GM23338 (cell line): ENCODE measurements around the gene TMEM9. TPM values are rescaled to one million over a fixed set of nuclear protein-coding genes. Genes with fewer than 3 reads are reported as not detected.
A peak's percentile ranks its signal among the peaks of the same experiment; 100 is the strongest.

Experiments used
- ATAC-seq: fragments of 200-7000 bp; cut with Tn5 transposase; 3 replicates; pipeline ENCODE4 v1.9.1; 2020
- DNase-seq: peaks from one replicate; pipeline ENCODE4 v3.0.0-alpha.2; 2015; ENCODE audit warnings: low spot score
- H2AFZ ChIP-seq: fragments of 200-600 bp; sonication (generic); 2 replicates; pipeline ENCODE4 v1.8.0; 2016; ENCODE audit warnings: antibody characterized with exemption, mild to moderate bottlenecking, moderate library complexity
- H3F3A ChIP-seq: fragments of 200-600 bp; sonication (generic); replicated peaks from 2 replicates; pipeline ENCODE4 v1.8.0; 2017; ENCODE audit warnings: antibody characterized with exemption, mixed run types, low read depth
- H3K27ac ChIP-seq: fragments of 200-600 bp; sonication (generic); 2 replicates; pipeline ENCODE4 v1.6.1; 2016; ENCODE audit warnings: low read depth
- H3K27me3 ChIP-seq: fragments of 200-600 bp; sonication (generic); 2 replicates; pipeline ENCODE4 v1.8.0; 2016; ENCODE audit warnings: mild to moderate bottlenecking, mixed run types, moderate library complexity; ENCODE audit not compliant: insufficient read depth
- H3K36me3 ChIP-seq: fragments of 200-600 bp; sonication (generic); 2 replicates; pipeline ENCODE4 v1.8.0; 2016; ENCODE audit warnings: mild to moderate bottlenecking; ENCODE audit not compliant: insufficient read depth
- H3K4me1 ChIP-seq: fragments of 200-600 bp; sonication (generic); 2 replicates; pipeline ENCODE4 v1.8.0; 2016; ENCODE audit warnings: mild to moderate bottlenecking, moderate library complexity; ENCODE audit not compliant: insufficient read depth
- H3K4me2 ChIP-seq: fragments of 200-600 bp; sonication (generic); 2 replicates; pipeline ENCODE4 v1.7.1; 2017; ENCODE audit warnings: mixed run types
- H3K4me3 ChIP-seq: fragments of 200-600 bp; sonication (generic); 2 replicates; pipeline ENCODE4 v1.6.1; 2016; ENCODE audit warnings: mixed run types
- H3K79me2 ChIP-seq: fragments of 200-600 bp; sonication (generic); replicated peaks from 2 replicates; pipeline ENCODE4 v1.8.0; 2017; ENCODE audit warnings: mild to moderate bottlenecking; ENCODE audit not compliant: insufficient read depth
- H3K9me2 ChIP-seq: fragments of 200-600 bp; sonication (generic); 2 replicates; pipeline ENCODE4 v1.8.0; 2017; ENCODE audit not compliant: insufficient read depth
- H4K20me1 ChIP-seq: fragments of 200-600 bp; sonication (generic); replicated peaks from 2 replicates; pipeline ENCODE4 v1.8.0; 2017; ENCODE audit warnings: mild to moderate bottlenecking; ENCODE audit not compliant: insufficient read depth
- H3K27ac Mint-ChIP-seq: 2 replicates; pipeline ENCODE4 v1.8.0; 2020; ENCODE audit warnings: inconsistent platforms, mild to moderate bottlenecking, moderate library complexity, mixed read lengths
- H3K27me3 Mint-ChIP-seq: 3 replicates; pipeline ENCODE4 v1.8.0; 2022; ENCODE audit warnings: low read depth, mild to moderate bottlenecking, moderate library complexity, mixed read lengths, inconsistent platforms; ENCODE audit not compliant: insufficient read depth, poor library complexity
- H3K36me3 Mint-ChIP-seq: 3 replicates; pipeline ENCODE4 v1.8.0; 2021; ENCODE audit warnings: low read depth, mild to moderate bottlenecking, inconsistent platforms, moderate library complexity, mixed read lengths
- H3K4me1 Mint-ChIP-seq: 3 replicates; pipeline ENCODE4 v1.8.0; 2020; ENCODE audit warnings: mild to moderate bottlenecking, inconsistent platforms, mixed read lengths
- H3K4me3 Mint-ChIP-seq: 3 replicates; pipeline ENCODE4 v1.8.0; 2021; ENCODE audit warnings: moderate library complexity, mild to moderate bottlenecking, inconsistent platforms, mixed read lengths
- H3K9me3 Mint-ChIP-seq: 3 replicates; pipeline ENCODE4 v1.8.0; 2020; ENCODE audit warnings: moderate library complexity, mild to moderate bottlenecking, inconsistent platforms, mixed read lengths
- CREB1 ChIP-seq: fragments of 250-450 bp; sonication (Bioruptor Pico); IDR thresholded peaks from 2 replicates; pipeline ENCODE4 v1.5.0; 2020; ENCODE audit warnings: low read depth, mild to moderate bottlenecking, moderate library complexity
- EZH2 ChIP-seq: fragments of 200-600 bp; sonication (generic); IDR thresholded peaks from one replicate; pipeline ENCODE4 v1.8.0; 2017; ENCODE audit warnings: antibody characterized with exemption, mild to moderate bottlenecking, low read depth; ENCODE audit not compliant: unreplicated experiment
- EZH2phosphoT487 ChIP-seq: fragments of 200-600 bp; sonication (generic); IDR thresholded peaks from one replicate; pipeline ENCODE4 v1.8.1; 2018; ENCODE audit warnings: antibody characterized with exemption; ENCODE audit not compliant: unreplicated experiment
- JUNB ChIP-seq: IDR thresholded peaks from one replicate; pipeline ENCODE4 v1.6.1; 2016; ENCODE audit warnings: antibody characterized with exemption; ENCODE audit not compliant: unreplicated experiment
- NANOG ChIP-seq: IDR thresholded peaks from 2 replicates; pipeline ENCODE4 v1.6.1; 2016; ENCODE audit warnings: antibody characterized with exemption, borderline replicate concordance
- POLR2AphosphoS5 ChIP-seq: IDR thresholded peaks from 2 replicates; pipeline ENCODE4 v1.6.1; 2016; ENCODE audit warnings: antibody characterized with exemption, low read depth
- STAT1 ChIP-seq: IDR thresholded peaks from one replicate; pipeline ENCODE4 v1.6.1; 2016; ENCODE audit warnings: antibody characterized with exemption; ENCODE audit not compliant: unreplicated experiment
- ZNF114 ChIP-seq: fragments of 250-450 bp; sonication (Bioruptor Pico); IDR thresholded peaks from 2 replicates; pipeline ENCODE4 v1.5.0; 2020; ENCODE audit warnings: mild to moderate bottlenecking, moderate library complexity
- ZNF331 ChIP-seq: fragments of 250-450 bp; sonication (Bioruptor Pico); IDR thresholded peaks from 2 replicates; pipeline ENCODE4 v1.5.0; 2020; ENCODE audit warnings: low read depth, mild to moderate bottlenecking, moderate library complexity
- polyA plus RNA-seq: library from polyadenylated mRNA; unstranded; fragments of >200 nt; fragmentation: Nextera tagmentation; extraction: Ambion mirVana; gene quantifications from 2 replicates; pipeline ENCODE4 v1.2.1, GENCODE V29; 2016
- total RNA-seq: library from RNA; depleted of rRNA; stranded (reverse); fragments of >200 nt; shearing (Covaris generic); gene quantifications from 2 replicates; pipeline ENCODE4 v1.2.3, GENCODE V29; 2014
- TF ChIP-seq, protein P1 (sequence below): IDR thresholded peaks from 2 replicates; pipeline ENCODE4 v1.6.1; 2016; ENCODE audit warnings: antibody characterized with exemption
- TF ChIP-seq, protein P2 (sequence below): IDR thresholded peaks from one replicate; pipeline ENCODE4 v1.6.1; 2018; ENCODE audit warnings: antibody characterized with exemption; ENCODE audit not compliant: unreplicated experiment
- TF ChIP-seq, protein P3 (sequence below), 2 experiments: fragments of 200-600 bp in 1 of 2; sonication (generic) in 1 of 2; conservative IDR thresholded peaks; 2 replicates each; pipeline versions ENCODE4 v1.5.1 to v1.6.1; 2016 to 2017; ENCODE audit warnings: antibody characterized with exemption in 2 of 2, low read depth in 2 of 2, mild to moderate bottlenecking in 2 of 2, moderate library complexity in 1 of 2
- TF ChIP-seq, protein P4 (sequence below): fragments of 250-450 bp; sonication (Bioruptor Pico); IDR thresholded peaks from 2 replicates; pipeline ENCODE4 v1.5.0; 2020; ENCODE audit warnings: mild to moderate bottlenecking, moderate library complexity

The TMEM9 gene
- total and polyA plus RNA-seq, 2 experiments from 2014 or later = 78.6 to 147 TPM

DNA sequence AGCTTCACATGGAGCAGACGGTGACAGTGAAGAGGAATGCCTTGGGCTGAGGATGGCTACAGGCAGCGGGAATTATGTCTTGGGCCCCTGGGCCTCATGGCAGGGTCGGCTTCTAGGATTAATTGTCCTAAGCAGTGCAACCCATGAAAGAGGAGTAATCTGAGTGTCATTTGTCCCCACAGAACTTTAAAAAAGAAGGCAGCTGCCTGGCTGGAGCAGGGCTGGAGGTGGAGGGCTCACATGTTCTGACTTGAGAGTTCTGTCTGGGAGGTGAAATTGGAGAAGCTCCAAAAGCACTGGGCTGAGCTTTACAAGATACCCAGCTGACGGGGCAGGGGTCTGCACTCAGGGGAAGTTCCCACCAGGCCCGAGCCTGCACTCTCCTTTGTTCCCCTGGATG is 64.7 kb downstream of the TMEM9 start:
- H3K27ac Mint-ChIP-seq = no peak overlapping the region
- no peak overlapping the region for H3K4me3 Mint-ChIP-seq
- peaks cover 3% of the 10 kb centered on the region for H3K27me3 Mint-ChIP-seq
- Histone ChIP-seq H3K4me2 (no peak overlapping the region), H3K4me1 (no peaks in the 10 kb centered on the region), H3K4me3 (no peak overlapping the region), H2AFZ (no peak overlapping the region), H3K27me3 (no peaks in the 10 kb centered on the region), H3K36me3 (no peaks in the 10 kb centered on the region), H3K79me2 (no peaks in the 10 kb centered on the region), H4K20me1 (no peaks in the 10 kb centered on the region), H3K9me2 (peaks cover 2% of the 10 kb centered on the region; the same call in 1 of the 2 replicates), H3F3A (no peaks in the 10 kb centered on the region), H3K27ac (no peak overlapping the region)
- peak; percentile 17; the same call in 2 of the 3 replicates for ATAC-seq
- no peak for DNase-seq
- no peaks in the 10 kb centered on the region for H3K9me3 Mint-ChIP-seq
- H3K36me3 Mint-ChIP-seq = no peaks in the 10 kb centered on the region
- peaks cover 8% of the 10 kb centered on the region for H3K4me1 Mint-ChIP-seq
- no peak for TF ChIP-seq EZH2
- no peak for TF ChIP-seq STAT1
- TF ChIP-seq, protein P1, sequence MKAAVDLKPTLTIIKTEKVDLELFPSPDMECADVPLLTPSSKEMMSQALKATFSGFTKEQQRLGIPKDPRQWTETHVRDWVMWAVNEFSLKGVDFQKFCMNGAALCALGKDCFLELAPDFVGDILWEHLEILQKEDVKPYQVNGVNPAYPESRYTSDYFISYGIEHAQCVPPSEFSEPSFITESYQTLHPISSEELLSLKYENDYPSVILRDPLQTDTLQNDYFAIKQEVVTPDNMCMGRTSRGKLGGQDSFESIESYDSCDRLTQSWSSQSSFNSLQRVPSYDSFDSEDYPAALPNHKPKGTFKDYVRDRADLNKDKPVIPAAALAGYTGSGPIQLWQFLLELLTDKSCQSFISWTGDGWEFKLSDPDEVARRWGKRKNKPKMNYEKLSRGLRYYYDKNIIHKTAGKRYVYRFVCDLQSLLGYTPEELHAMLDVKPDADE = no peak
- TF ChIP-seq ZNF331 (CRISPR knock-in tag) = no peak
- TF ChIP-seq, protein P2, sequence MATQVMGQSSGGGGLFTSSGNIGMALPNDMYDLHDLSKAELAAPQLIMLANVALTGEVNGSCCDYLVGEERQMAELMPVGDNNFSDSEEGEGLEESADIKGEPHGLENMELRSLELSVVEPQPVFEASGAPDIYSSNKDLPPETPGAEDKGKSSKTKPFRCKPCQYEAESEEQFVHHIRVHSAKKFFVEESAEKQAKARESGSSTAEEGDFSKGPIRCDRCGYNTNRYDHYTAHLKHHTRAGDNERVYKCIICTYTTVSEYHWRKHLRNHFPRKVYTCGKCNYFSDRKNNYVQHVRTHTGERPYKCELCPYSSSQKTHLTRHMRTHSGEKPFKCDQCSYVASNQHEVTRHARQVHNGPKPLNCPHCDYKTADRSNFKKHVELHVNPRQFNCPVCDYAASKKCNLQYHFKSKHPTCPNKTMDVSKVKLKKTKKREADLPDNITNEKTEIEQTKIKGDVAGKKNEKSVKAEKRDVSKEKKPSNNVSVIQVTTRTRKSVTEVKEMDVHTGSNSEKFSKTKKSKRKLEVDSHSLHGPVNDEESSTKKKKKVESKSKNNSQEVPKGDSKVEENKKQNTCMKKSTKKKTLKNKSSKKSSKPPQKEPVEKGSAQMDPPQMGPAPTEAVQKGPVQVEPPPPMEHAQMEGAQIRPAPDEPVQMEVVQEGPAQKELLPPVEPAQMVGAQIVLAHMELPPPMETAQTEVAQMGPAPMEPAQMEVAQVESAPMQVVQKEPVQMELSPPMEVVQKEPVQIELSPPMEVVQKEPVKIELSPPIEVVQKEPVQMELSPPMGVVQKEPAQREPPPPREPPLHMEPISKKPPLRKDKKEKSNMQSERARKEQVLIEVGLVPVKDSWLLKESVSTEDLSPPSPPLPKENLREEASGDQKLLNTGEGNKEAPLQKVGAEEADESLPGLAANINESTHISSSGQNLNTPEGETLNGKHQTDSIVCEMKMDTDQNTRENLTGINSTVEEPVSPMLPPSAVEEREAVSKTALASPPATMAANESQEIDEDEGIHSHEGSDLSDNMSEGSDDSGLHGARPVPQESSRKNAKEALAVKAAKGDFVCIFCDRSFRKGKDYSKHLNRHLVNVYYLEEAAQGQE = no peak
- no peak for TF ChIP-seq CREB1 (CRISPR knock-in tag)
- TF ChIP-seq POLR2AphosphoS5 = no peak
- no peak for TF ChIP-seq ZNF114 (CRISPR knock-in tag)
- TF ChIP-seq, protein P3, sequence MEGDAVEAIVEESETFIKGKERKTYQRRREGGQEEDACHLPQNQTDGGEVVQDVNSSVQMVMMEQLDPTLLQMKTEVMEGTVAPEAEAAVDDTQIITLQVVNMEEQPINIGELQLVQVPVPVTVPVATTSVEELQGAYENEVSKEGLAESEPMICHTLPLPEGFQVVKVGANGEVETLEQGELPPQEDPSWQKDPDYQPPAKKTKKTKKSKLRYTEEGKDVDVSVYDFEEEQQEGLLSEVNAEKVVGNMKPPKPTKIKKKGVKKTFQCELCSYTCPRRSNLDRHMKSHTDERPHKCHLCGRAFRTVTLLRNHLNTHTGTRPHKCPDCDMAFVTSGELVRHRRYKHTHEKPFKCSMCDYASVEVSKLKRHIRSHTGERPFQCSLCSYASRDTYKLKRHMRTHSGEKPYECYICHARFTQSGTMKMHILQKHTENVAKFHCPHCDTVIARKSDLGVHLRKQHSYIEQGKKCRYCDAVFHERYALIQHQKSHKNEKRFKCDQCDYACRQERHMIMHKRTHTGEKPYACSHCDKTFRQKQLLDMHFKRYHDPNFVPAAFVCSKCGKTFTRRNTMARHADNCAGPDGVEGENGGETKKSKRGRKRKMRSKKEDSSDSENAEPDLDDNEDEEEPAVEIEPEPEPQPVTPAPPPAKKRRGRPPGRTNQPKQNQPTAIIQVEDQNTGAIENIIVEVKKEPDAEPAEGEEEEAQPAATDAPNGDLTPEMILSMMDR (conservative IDR thresholded peaks at IDR 0.05; ENCODE audit: low read depth in 2 of 2) = no peak
- no peak for TF ChIP-seq NANOG
- no peak for TF ChIP-seq EZH2phosphoT487
- TF ChIP-seq, protein P4, sequence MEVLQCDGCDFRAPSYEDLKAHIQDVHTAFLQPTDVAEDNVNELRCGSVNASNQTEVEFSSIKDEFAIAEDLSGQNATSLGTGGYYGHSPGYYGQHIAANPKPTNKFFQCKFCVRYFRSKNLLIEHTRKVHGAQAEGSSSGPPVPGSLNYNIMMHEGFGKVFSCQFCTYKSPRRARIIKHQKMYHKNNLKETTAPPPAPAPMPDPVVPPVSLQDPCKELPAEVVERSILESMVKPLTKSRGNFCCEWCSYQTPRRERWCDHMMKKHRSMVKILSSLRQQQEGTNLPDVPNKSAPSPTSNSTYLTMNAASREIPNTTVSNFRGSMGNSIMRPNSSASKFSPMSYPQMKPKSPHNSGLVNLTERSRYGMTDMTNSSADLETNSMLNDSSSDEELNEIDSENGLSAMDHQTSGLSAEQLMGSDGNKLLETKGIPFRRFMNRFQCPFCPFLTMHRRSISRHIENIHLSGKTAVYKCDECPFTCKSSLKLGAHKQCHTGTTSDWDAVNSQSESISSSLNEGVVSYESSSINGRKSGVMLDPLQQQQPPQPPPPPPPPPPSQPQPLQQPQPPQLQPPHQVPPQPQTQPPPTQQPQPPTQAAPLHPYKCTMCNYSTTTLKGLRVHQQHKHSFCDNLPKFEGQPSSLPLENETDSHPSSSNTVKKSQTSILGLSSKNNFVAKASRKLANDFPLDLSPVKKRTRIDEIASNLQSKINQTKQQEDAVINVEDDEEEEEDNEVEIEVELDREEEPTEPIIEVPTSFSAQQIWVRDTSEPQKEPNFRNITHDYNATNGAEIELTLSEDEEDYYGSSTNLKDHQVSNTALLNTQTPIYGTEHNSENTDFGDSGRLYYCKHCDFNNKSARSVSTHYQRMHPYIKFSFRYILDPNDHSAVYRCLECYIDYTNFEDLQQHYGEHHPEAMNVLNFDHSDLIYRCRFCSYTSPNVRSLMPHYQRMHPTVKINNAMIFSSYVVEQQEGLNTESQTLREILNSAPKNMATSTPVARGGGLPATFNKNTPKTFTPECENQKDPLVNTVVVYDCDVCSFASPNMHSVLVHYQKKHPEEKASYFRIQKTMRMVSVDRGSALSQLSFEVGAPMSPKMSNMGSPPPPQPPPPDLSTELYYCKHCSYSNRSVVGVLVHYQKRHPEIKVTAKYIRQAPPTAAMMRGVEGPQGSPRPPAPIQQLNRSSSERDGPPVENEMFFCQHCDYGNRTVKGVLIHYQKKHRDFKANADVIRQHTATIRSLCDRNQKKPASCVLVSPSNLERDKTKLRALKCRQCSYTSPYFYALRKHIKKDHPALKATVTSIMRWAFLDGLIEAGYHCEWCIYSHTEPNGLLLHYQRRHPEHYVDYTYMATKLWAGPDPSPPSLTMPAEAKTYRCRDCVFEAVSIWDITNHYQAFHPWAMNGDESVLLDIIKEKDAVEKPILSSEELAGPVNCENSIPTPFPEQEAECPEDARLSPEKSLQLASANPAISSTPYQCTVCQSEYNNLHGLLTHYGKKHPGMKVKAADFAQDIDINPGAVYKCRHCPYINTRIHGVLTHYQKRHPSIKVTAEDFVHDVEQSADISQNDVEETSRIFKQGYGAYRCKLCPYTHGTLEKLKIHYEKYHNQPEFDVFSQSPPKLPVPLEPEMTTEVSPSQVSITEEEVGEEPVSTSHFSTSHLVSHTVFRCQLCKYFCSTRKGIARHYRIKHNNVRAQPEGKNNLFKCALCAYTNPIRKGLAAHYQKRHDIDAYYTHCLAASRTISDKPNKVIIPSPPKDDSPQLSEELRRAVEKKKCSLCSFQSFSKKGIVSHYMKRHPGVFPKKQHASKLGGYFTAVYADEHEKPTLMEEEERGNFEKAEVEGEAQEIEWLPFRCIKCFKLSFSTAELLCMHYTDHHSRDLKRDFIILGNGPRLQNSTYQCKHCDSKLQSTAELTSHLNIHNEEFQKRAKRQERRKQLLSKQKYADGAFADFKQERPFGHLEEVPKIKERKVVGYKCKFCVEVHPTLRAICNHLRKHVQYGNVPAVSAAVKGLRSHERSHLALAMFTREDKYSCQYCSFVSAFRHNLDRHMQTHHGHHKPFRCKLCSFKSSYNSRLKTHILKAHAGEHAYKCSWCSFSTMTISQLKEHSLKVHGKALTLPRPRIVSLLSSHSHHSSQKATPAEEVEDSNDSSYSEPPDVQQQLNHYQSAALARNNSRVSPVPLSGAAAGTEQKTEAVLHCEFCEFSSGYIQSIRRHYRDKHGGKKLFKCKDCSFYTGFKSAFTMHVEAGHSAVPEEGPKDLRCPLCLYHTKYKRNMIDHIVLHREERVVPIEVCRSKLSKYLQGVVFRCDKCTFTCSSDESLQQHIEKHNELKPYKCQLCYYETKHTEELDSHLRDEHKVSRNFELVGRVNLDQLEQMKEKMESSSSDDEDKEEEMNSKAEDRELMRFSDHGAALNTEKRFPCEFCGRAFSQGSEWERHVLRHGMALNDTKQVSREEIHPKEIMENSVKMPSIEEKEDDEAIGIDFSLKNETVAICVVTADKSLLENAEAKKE = no peak
- TF ChIP-seq JUNB = no peak
